ENCODE results near the gene SLC6A1. TPM values are rescaled to one million over a fixed set of nuclear protein-coding genes. Genes with fewer than 3 reads are reported as not detected.

Gene SLC6A1
- total RNA-seq, 1 donor from 2014 or later = not detected

- no peaks in the 10 kb centered on the region for H3K9me3 Mint-ChIP-seq
- H3K4me3 Mint-ChIP-seq = no peak overlapping the region
- intact Hi-C loops (cut with micrococcal nuclease) = no loop called here
- H3K27me3 Mint-ChIP-seq (ENCODE audit: insufficient read depth) = peaks cover 3% of the 10 kb centered on the region
- no peaks in the 10 kb centered on the region for H3K4me1 Mint-ChIP-seq (ENCODE audit: low read depth)
- H3K36me3 Mint-ChIP-seq (ENCODE audit: low read depth) = no peaks in the 10 kb centered on the region
- DNase-seq (ENCODE audit: low spot score) = no peak
- H3K27ac Mint-ChIP-seq = no peak overlapping the region
Observed at GRCh38 chr3:11021611-11022011, 29.1 kb downstream of the SLC6A1 start.

- no peak overlapping the region for H3K27ac Mint-ChIP-seq
- DNase-seq (ENCODE audit: low spot score) = no peak
Observed at GRCh38 chr3:11022115-11022514, 29.6 kb downstream of the SLC6A1 start.

GRCh38 chr3:11024181-11024580 lies 31.6 kb downstream of the SLC6A1 start:
- Mint-ChIP-seq H3K4me3 (no peak overlapping the region), H3K9me3 (no peaks in the 10 kb centered on the region), H3K27me3 (ENCODE audit: insufficient read depth) (peaks cover 5% of the 10 kb centered on the region), H3K4me1 (ENCODE audit: low read depth) (no peaks in the 10 kb centered on the region), H3K36me3 (ENCODE audit: low read depth) (no peaks in the 10 kb centered on the region), H3K27ac (no peak overlapping the region)
- intact Hi-C loops (cut with micrococcal nuclease) = no loop called here
- DNase-seq (ENCODE audit: low spot score) = no peak

More at GRCh38 chr3:11022115-11022514, 29.6 kb downstream of the SLC6A1 start:
- Mint-ChIP-seq H3K4me3 (no peak overlapping the region), H3K36me3 (ENCODE audit: low read depth) (no peaks in the 10 kb centered on the region), H3K9me3 (no peaks in the 10 kb centered on the region), H3K27me3 (ENCODE audit: insufficient read depth) (peaks cover 3% of the 10 kb centered on the region), H3K4me1 (ENCODE audit: low read depth) (no peaks in the 10 kb centered on the region)
- intact Hi-C loops (cut with micrococcal nuclease) = no loop called here

- intact Hi-C loops (cut with micrococcal nuclease) = no loop called here
- no peak for DNase-seq (ENCODE audit: low spot score)
Observed at GRCh38 chr3:11029948-11030347, 37.4 kb downstream of the SLC6A1 start.

GRCh38 chr3:11033871-11034270 lies 41.3 kb downstream of the SLC6A1 start:
- H3K27me3 Mint-ChIP-seq (ENCODE audit: insufficient read depth) = peaks cover 25% of the 10 kb centered on the region
- intact Hi-C loops (cut with micrococcal nuclease) = no loop called here

More at GRCh38 chr3:11029948-11030347, 37.4 kb downstream of the SLC6A1 start:
- Mint-ChIP-seq H3K27ac (no peak overlapping the region), H3K4me1 (ENCODE audit: low read depth) (no peaks in the 10 kb centered on the region), H3K4me3 (no peak overlapping the region), H3K9me3 (no peaks in the 10 kb centered on the region), H3K36me3 (ENCODE audit: low read depth) (no peaks in the 10 kb centered on the region), H3K27me3 (ENCODE audit: insufficient read depth) (peaks cover 2% of the 10 kb centered on the region)

GRCh38 chr3:11034309-11034985 lies 41.9 kb downstream of the SLC6A1 start:
- Mint-ChIP-seq H3K36me3 (ENCODE audit: low read depth) (no peaks in the 10 kb centered on the region), H3K9me3 (no peaks in the 10 kb centered on the region), H3K27ac (no peak overlapping the region), H3K4me3 (no peak overlapping the region), H3K27me3 (ENCODE audit: insufficient read depth) (peaks cover 27% of the 10 kb centered on the region), H3K4me1 (ENCODE audit: low read depth) (no peaks in the 10 kb centered on the region)
- intact Hi-C loops (cut with micrococcal nuclease) = no loop called here
- DNase-seq (ENCODE audit: low spot score) = no peak

More at GRCh38 chr3:11033871-11034270, 41.3 kb downstream of the SLC6A1 start:
- no peaks in the 10 kb centered on the region for H3K9me3 Mint-ChIP-seq
- no peak for DNase-seq (ENCODE audit: low spot score)
- no peaks in the 10 kb centered on the region for H3K4me1 Mint-ChIP-seq (ENCODE audit: low read depth)
- H3K36me3 Mint-ChIP-seq (ENCODE audit: low read depth) = no peaks in the 10 kb centered on the region
- H3K4me3 Mint-ChIP-seq = no peak overlapping the region
- no peak overlapping the region for H3K27ac Mint-ChIP-seq

GRCh38 chr3:11035757-11036505 lies 43.4 kb downstream of the SLC6A1 start:
- Mint-ChIP-seq H3K4me1 (ENCODE audit: low read depth) (no peaks in the 10 kb centered on the region), H3K27me3 (ENCODE audit: insufficient read depth) (peaks cover 27% of the 10 kb centered on the region), H3K36me3 (ENCODE audit: low read depth) (no peaks in the 10 kb centered on the region), H3K27ac (no peak overlapping the region), H3K4me3 (no peak overlapping the region), H3K9me3 (no peaks in the 10 kb centered on the region)
- DNase-seq (ENCODE audit: low spot score) = no peak
- intact Hi-C loops (cut with micrococcal nuclease) = no loop called here

- Mint-ChIP-seq H3K27ac (no peak overlapping the region), H3K4me3 (no peak overlapping the region), H3K4me1 (ENCODE audit: low read depth) (no peaks in the 10 kb centered on the region), H3K36me3 (ENCODE audit: low read depth) (no peaks in the 10 kb centered on the region), H3K9me3 (no peaks in the 10 kb centered on the region), H3K27me3 (ENCODE audit: insufficient read depth) (peaks cover 27% of the 10 kb centered on the region)
- DNase-seq (ENCODE audit: low spot score) = no peak
- intact Hi-C loops (cut with micrococcal nuclease) = no loop called here
Observed at GRCh38 chr3:11037241-11037873, 44.8 kb downstream of the SLC6A1 start.

GRCh38 chr3:11037976-11038375 lies 45.4 kb downstream of the SLC6A1 start:
- H3K4me1 Mint-ChIP-seq (ENCODE audit: low read depth) = no peaks in the 10 kb centered on the region
- no peaks in the 10 kb centered on the region for H3K36me3 Mint-ChIP-seq (ENCODE audit: low read depth)
- H3K27me3 Mint-ChIP-seq (ENCODE audit: insufficient read depth) = peaks cover 27% of the 10 kb centered on the region
- no peak overlapping the region for H3K4me3 Mint-ChIP-seq
- intact Hi-C loops (cut with micrococcal nuclease) = no loop called here
- no peak overlapping the region for H3K27ac Mint-ChIP-seq
- DNase-seq (ENCODE audit: low spot score) = no peak
- H3K9me3 Mint-ChIP-seq = no peaks in the 10 kb centered on the region

GRCh38 chr3:11045536-11045935 lies 53.0 kb downstream of the SLC6A1 start:
- H3K27me3 Mint-ChIP-seq (ENCODE audit: insufficient read depth) = peaks cover 10% of the 10 kb centered on the region
- no peaks in the 10 kb centered on the region for H3K4me1 Mint-ChIP-seq (ENCODE audit: low read depth)
- H3K4me3 Mint-ChIP-seq = no peak overlapping the region
- DNase-seq (ENCODE audit: low spot score) = no peak
- H3K9me3 Mint-ChIP-seq = no peaks in the 10 kb centered on the region
- H3K36me3 Mint-ChIP-seq (ENCODE audit: low read depth) = no peaks in the 10 kb centered on the region
- no peak overlapping the region for H3K27ac Mint-ChIP-seq
- intact Hi-C loops (cut with micrococcal nuclease) = no loop called here

GRCh38 chr3:11047500-11047899 lies 55.0 kb downstream of the SLC6A1 start:
- Mint-ChIP-seq H3K4me1 (ENCODE audit: low read depth) (no peaks in the 10 kb centered on the region), H3K27ac (no peak overlapping the region), H3K36me3 (ENCODE audit: low read depth) (no peaks in the 10 kb centered on the region), H3K27me3 (ENCODE audit: insufficient read depth) (peaks cover 12% of the 10 kb centered on the region), H3K9me3 (no peaks in the 10 kb centered on the region), H3K4me3 (no peak overlapping the region)
- intact Hi-C loops (cut with micrococcal nuclease) = no loop called here
- no peak for DNase-seq (ENCODE audit: low spot score)

- intact Hi-C loops (cut with micrococcal nuclease) = no loop called here
- Mint-ChIP-seq H3K4me1 (ENCODE audit: low read depth) (no peaks in the 10 kb centered on the region), H3K9me3 (no peaks in the 10 kb centered on the region)
Observed at GRCh38 chr3:11050666-11051323, 58.2 kb downstream of the SLC6A1 start.

More at GRCh38 chr3:11050666-11051323, 58.2 kb downstream of the SLC6A1 start:
- H3K27ac Mint-ChIP-seq = no peak overlapping the region
- peaks cover 17% of the 10 kb centered on the region for H3K27me3 Mint-ChIP-seq (ENCODE audit: insufficient read depth)
- H3K36me3 Mint-ChIP-seq (ENCODE audit: low read depth) = no peaks in the 10 kb centered on the region
- no peak overlapping the region for H3K4me3 Mint-ChIP-seq
- no peak for DNase-seq (ENCODE audit: low spot score)
